Activated CD4-positive, CD25-positive, alpha-beta regulatory T cell treated with anti-CD3 and anti-CD28 coated beads, Interleukin-2, amount 50 U/mL, for 16 hours (primary cell): ENCODE results near the gene RFX8.

ENCODE experiments used
- DNase-seq: peaks from one replicate; pipeline ENCODE4 v3.0.0-alpha.2; 2020; ENCODE audit warnings: low read depth, low spot score

Gene RFX8

GRCh38 chr2:101410746-101411145, 64.2 kb downstream of the RFX8 start:
- no peak for DNase-seq

- no peak for DNase-seq
These were observed 64.8 kb downstream of the RFX8 start for GRCh38 chr2:101410114-101410513.

- DNase-seq = no peak
These were observed 65.2 kb downstream of the RFX8 start for GRCh38 chr2:101409699-101410098.

GRCh38 chr2:101408925-101409324, 66.0 kb downstream of the RFX8 start:
- DNase-seq = no peak

- no peak for DNase-seq
These were observed 69.5 kb downstream of the RFX8 start for GRCh38 chr2:101405351-101405899.

GRCh38 chr2:101403745-101404144, 71.2 kb downstream of the RFX8 start:
- DNase-seq = no peak

GRCh38 chr2:101402630-101403029, 72.3 kb downstream of the RFX8 start:
- DNase-seq = no peak

- no peak for DNase-seq
These were observed 73.0 kb downstream of the RFX8 start for GRCh38 chr2:101401906-101402305.

- no peak for DNase-seq
These were observed 73.6 kb downstream of the RFX8 start for GRCh38 chr2:101401326-101401665.

GRCh38 chr2:101400506-101401325, 74.2 kb downstream of the RFX8 start:
- no peak for DNase-seq

GRCh38 chr2:101400048-101400447, 74.9 kb downstream of the RFX8 start:
- DNase-seq = no peak

- DNase-seq = no peak
These were observed 75.7 kb downstream of the RFX8 start for GRCh38 chr2:101399021-101399799.

GRCh38 chr2:101398116-101398821, 76.6 kb downstream of the RFX8 start:
- no peak for DNase-seq

- no peak for DNase-seq
These were observed 78.6 kb downstream of the RFX8 start for GRCh38 chr2:101396316-101396717.

- no peak for DNase-seq
These were observed 79.2 kb downstream of the RFX8 start for GRCh38 chr2:101395545-101396315.

GRCh38 chr2:101388232-101388631, 86.7 kb downstream of the RFX8 start:
- no peak for DNase-seq

GRCh38 chr2:101387151-101387834, 87.6 kb downstream of the RFX8 start, which contains the start of gene CREG2:
TSS of gene CREG2 (minus strand) at chr2:101387503. CDS start at chr2:101387457, 46 bp downstream.
- DNase-seq = peak; percentile 16

GRCh38 chr2:101386599-101387150, 88.2 kb downstream of the RFX8 start:
- no peak for DNase-seq

GRCh38 chr2:101383016-101383541, 91.8 kb downstream of the RFX8 start:
- no peak for DNase-seq

GRCh38 chr2:101382442-101382841, 92.5 kb downstream of the RFX8 start:
- no peak for DNase-seq
